Gastroesophageal sphincter (tissue), 4 donors: ENCODE results near the gene SCARB1. TPM values are rescaled to one million over a fixed set of nuclear protein-coding genes. Genes with fewer than 3 reads are reported as not detected.
"Not testable (repeated sequence)": the region's sequence is repeated elsewhere in the genome, so short reads cannot be mapped to it uniquely, and the experiment has no call there.

Experiments used
- ATAC-seq: fragments of 150-250 bp; one replicate; pipeline ENCODE4 v1.9.1; 2016; ENCODE audit warnings: mild to moderate bottlenecking, moderate library complexity
- H3K27ac ChIP-seq, 4 donors: fragments of 200-600 bp; sonication (generic) in 3 of 4; 1 replicate in 3 of 4; 2 replicates in 1 of 4; pipeline ENCODE4 v1.5.1; 2016 to 2019
- H3K27me3 ChIP-seq: fragments of 200-600 bp; sonication (generic); one replicate; pipeline ENCODE4 v1.5.1; 2019
- H3K36me3 ChIP-seq, 2 donors: fragments of 200-600 bp; sonication (generic); one replicate each; pipeline ENCODE4 v1.5.1; 2019; ENCODE audit warnings: control low read depth in 1 of 2
- H3K4me1 ChIP-seq, 3 donors: fragments of 200-600 bp; sonication (generic); 1 replicate in 2 of 3; 2 replicates in 1 of 3; pipeline ENCODE4 v1.5.1; 2016 to 2019; ENCODE audit warnings: control low read depth in 2 of 3
- H3K4me3 ChIP-seq, 2 donors: fragments of 200-600 bp; sonication (generic); one replicate each; pipeline ENCODE4 v1.5.1; 2019; ENCODE audit warnings: mild to moderate bottlenecking in 1 of 2, moderate library complexity in 1 of 2
- H3K9me3 ChIP-seq, 3 donors: fragments of 200-600 bp; sonication (generic); one replicate each; pipeline ENCODE4 v1.5.1; 2017 to 2019; ENCODE audit warnings: control low read depth in 2 of 3
- CTCF ChIP-seq, 4 experiments: fragments of 200-600 bp in 2 of 4; fragments of 450-650 bp in 2 of 4; sonication (generic) in 1 of 4; IDR thresholded peaks; one replicate each; pipeline ENCODE4 v1.5.1; 2017 to 2019; ENCODE audit warnings: antibody characterized with exemption in 4 of 4, mild to moderate bottlenecking in 2 of 4, moderate library complexity in 2 of 4
- EP300 ChIP-seq: sonication (generic); formaldehyde crosslinking; IDR thresholded peaks from one replicate; pipeline ENCODE4 v1.6.1; 2017; ENCODE audit warnings: antibody characterized with exemption, mild to moderate bottlenecking
- POLR2A ChIP-seq, 2 donors: fragments of 450-650 bp; IDR thresholded peaks; one replicate each; pipeline ENCODE4 v1.6.1; 2017; ENCODE audit warnings: antibody characterized with exemption in 2 of 2, mild to moderate bottlenecking in 2 of 2, moderate library complexity in 1 of 2
- POLR2AphosphoS5 ChIP-seq: sonication (generic); formaldehyde crosslinking; IDR thresholded peaks from one replicate; pipeline ENCODE4 v1.6.1; 2017; ENCODE audit warnings: antibody characterized with exemption
- WGBS, 2 donors: methylation state at CpG; one replicate each; pipeline ENCODE4 v1.1.5; 2018; ENCODE audit warnings: low coverage in 1 of 2; 5-methylcytosine and 5-hydroxymethylcytosine counted together
- total RNA-seq, 4 donors: library from RNA; depleted of rRNA; stranded (reverse); fragments of >200 nt; gene quantifications; one replicate each; pipeline ENCODE4 v1.1.0, GENCODE V29; 2016

The SCARB1 gene
- total RNA-seq, 4 donors from 2014 or later, result 6.8 to 13.9 (median 11.5) TPM

GRCh38 chr12:124884587-124885438 lies 21.1 kb upstream of the SCARB1 start:
- no peak for ATAC-seq
- Histone ChIP-seq H3K27me3 (no peaks in the 10 kb centered on the region), H3K27ac (no peak overlapping the region), H3K4me3 (no peak overlapping the region), H3K9me3 (no peaks in the 10 kb centered on the region), H3K4me1 (peaks cover 0 to 14% (median 0%) of the 10 kb centered on the region in 3 donors), H3K36me3 (no peaks in the 10 kb centered on the region)
- TF ChIP-seq EP300 (no peak), POLR2AphosphoS5 (no peak), CTCF (IDR thresholded peaks at IDR 0.05) (no peak), POLR2A (IDR thresholded peaks at IDR 0.05) (no peak)
- 59 to 76% methylated on average over 3 to 8 of the region's 15 CpGs for WGBS, 2 donors

- no peak overlapping the region for H3K27ac ChIP-seq
- no peaks in the 10 kb centered on the region for H3K27me3 ChIP-seq
- no peak for TF ChIP-seq EP300
- no peak for TF ChIP-seq POLR2A (IDR thresholded peaks at IDR 0.05)
- no peak for TF ChIP-seq POLR2AphosphoS5
- TF ChIP-seq CTCF (IDR thresholded peaks at IDR 0.05), result no peak
- 80 to 89% methylated on average over 4 to 10 of the region's 10 CpGs for WGBS, 2 donors
- H3K4me3 ChIP-seq, result no peak overlapping the region
- no peaks in the 10 kb centered on the region for H3K36me3 ChIP-seq
- H3K9me3 ChIP-seq, result no peaks in the 10 kb centered on the region
- ATAC-seq, result no peak
- H3K4me1 ChIP-seq, result peaks cover 0 to 7% (median 0%) of the 10 kb centered on the region in 3 donors
These were observed 19.8 kb upstream of the SCARB1 start for GRCh38 chr12:124883263-124884130.

- ATAC-seq, result no peak
- TF ChIP-seq POLR2AphosphoS5 (no peak), CTCF (IDR thresholded peaks at IDR 0.05) (no peak), POLR2A (IDR thresholded peaks at IDR 0.05) (no peak), EP300 (no peak)
- H3K27ac ChIP-seq, result no peak overlapping the region
- H3K9me3 ChIP-seq, result no peaks in the 10 kb centered on the region
- H3K4me1 ChIP-seq, result no peaks in the 10 kb centered on the region
- H3K27me3 ChIP-seq, result no peaks in the 10 kb centered on the region
- no peaks in the 10 kb centered on the region for H3K36me3 ChIP-seq
- H3K4me3 ChIP-seq, result no peak overlapping the region
- WGBS, 2 donors, result 36% methylated on average over 6 of the region's 10 CpGs; no CpG with 5 or more reads in 1 of the 2 donors
These were observed 17.5 kb upstream of the SCARB1 start for GRCh38 chr12:124881123-124881522.

GRCh38 chr12:124880335-124880734 lies 16.7 kb upstream of the SCARB1 start:
- not testable (repeated sequence) for H3K27ac ChIP-seq, H3K4me1 ChIP-seq, H3K9me3 ChIP-seq, ATAC-seq, H3K36me3 ChIP-seq, H3K27me3 ChIP-seq, H3K4me3 ChIP-seq
- 77 to 93% methylated on average over 4 to 6 of the region's 11 CpGs for WGBS, 2 donors

- Histone ChIP-seq H3K4me3 (no peak overlapping the region), H3K9me3 (no peaks in the 10 kb centered on the region), H3K36me3 (no peaks in the 10 kb centered on the region), H3K4me1 (no peaks in the 10 kb centered on the region), H3K27me3 (no peaks in the 10 kb centered on the region), H3K27ac (no peak overlapping the region)
- 88 to 92% methylated on average over 9 to 17 of the region's 18 CpGs for WGBS, 2 donors
- TF ChIP-seq EP300 (no peak), POLR2AphosphoS5 (no peak), CTCF (IDR thresholded peaks at IDR 0.05) (no peak), POLR2A (IDR thresholded peaks at IDR 0.05) (no peak)
- no peak for ATAC-seq
These were observed 15.3 kb upstream of the SCARB1 start for GRCh38 chr12:124878795-124879516.
